RWPE2 (cell line): ENCODE data around the gene TFPI.

Source experiments
- ATAC-seq: fragments of 200-7000 bp; cut with Tn5 transposase; 3 replicates; pipeline ENCODE4 v1.9.1; 2021; ENCODE audit warnings: low read depth
- DNase-seq: peaks from one replicate; pipeline ENCODE4 v3.0.0-alpha.2; 2020; ENCODE audit warnings: low spot score
- H3K27ac ChIP-seq: fragments of 450-650 bp; 2 replicates; pipeline ENCODE4 v1.5.1; 2017; ENCODE audit warnings: mild to moderate bottlenecking; ENCODE audit not compliant: poor library complexity, severe bottlenecking
- H3K27me3 ChIP-seq: fragments of 250-450 bp; sonication (Bioruptor Pico); 2 replicates; pipeline ENCODE4 v1.5.1; 2021; ENCODE audit warnings: mild to moderate bottlenecking, moderate library complexity; ENCODE audit not compliant: insufficient read depth, poor library complexity, severe bottlenecking
- H3K36me3 ChIP-seq: fragments of 250-450 bp; sonication (Bioruptor Pico); 2 replicates; pipeline ENCODE4 v1.5.1; 2020; ENCODE audit warnings: low read depth, mild to moderate bottlenecking, moderate library complexity
- H3K4me1 ChIP-seq: fragments of 250-450 bp; sonication (Bioruptor Pico); 2 replicates; pipeline ENCODE4 v1.5.1; 2021; ENCODE audit warnings: mild to moderate bottlenecking, moderate library complexity; ENCODE audit not compliant: insufficient read depth, poor library complexity, severe bottlenecking
- H3K4me3 ChIP-seq: fragments of 250-450 bp; sonication (Bioruptor Pico); 2 replicates; pipeline ENCODE4 v1.5.1; 2021; ENCODE audit warnings: mild to moderate bottlenecking, moderate library complexity; ENCODE audit not compliant: severe bottlenecking
- H3K9me3 ChIP-seq: fragments of 250-450 bp; sonication (Bioruptor Pico); 2 replicates; pipeline ENCODE4 v1.5.1; 2021; ENCODE audit warnings: mild to moderate bottlenecking, moderate library complexity; ENCODE audit not compliant: severe bottlenecking
- TF ChIP-seq, protein P1 (sequence below): fragments of 450-650 bp; IDR thresholded peaks from one replicate; pipeline ENCODE4 v1.5.1; 2017; ENCODE audit warnings: mild to moderate bottlenecking, moderate library complexity; ENCODE audit not compliant: poor library complexity, severe bottlenecking

The TFPI gene

DNA sequence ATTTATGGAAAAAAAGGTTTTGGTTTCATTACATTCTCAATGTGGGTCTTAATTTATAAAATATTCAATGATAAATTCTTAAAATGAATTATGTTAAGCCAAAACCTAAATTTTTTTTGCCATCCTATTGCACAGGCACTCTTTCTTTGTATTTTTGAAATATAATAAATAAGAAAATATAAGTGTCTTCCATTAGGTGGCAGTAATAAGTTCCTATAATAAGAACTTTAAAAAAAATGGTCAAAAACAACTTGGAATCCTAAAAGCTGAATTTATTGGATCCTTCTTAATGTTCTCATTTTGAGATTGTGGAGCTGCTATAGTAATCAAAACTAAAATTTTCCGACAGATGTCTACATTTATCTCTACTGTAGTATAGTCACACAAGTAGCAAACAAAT lies 111.9 kb downstream of the TFPI start:
- ATAC-seq: no peak
- no peak for DNase-seq
- no peaks in the 10 kb centered on the region for H3K36me3 ChIP-seq
- no peak overlapping the region for H3K4me3 ChIP-seq
- no peaks in the 10 kb centered on the region for H3K27me3 ChIP-seq
- no peak overlapping the region for H3K27ac ChIP-seq
- peaks cover 6% of the 10 kb centered on the region for H3K4me1 ChIP-seq
- TF ChIP-seq, protein P1, sequence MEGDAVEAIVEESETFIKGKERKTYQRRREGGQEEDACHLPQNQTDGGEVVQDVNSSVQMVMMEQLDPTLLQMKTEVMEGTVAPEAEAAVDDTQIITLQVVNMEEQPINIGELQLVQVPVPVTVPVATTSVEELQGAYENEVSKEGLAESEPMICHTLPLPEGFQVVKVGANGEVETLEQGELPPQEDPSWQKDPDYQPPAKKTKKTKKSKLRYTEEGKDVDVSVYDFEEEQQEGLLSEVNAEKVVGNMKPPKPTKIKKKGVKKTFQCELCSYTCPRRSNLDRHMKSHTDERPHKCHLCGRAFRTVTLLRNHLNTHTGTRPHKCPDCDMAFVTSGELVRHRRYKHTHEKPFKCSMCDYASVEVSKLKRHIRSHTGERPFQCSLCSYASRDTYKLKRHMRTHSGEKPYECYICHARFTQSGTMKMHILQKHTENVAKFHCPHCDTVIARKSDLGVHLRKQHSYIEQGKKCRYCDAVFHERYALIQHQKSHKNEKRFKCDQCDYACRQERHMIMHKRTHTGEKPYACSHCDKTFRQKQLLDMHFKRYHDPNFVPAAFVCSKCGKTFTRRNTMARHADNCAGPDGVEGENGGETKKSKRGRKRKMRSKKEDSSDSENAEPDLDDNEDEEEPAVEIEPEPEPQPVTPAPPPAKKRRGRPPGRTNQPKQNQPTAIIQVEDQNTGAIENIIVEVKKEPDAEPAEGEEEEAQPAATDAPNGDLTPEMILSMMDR: peak; percentile 61
- no peaks in the 10 kb centered on the region for H3K9me3 ChIP-seq

DNA sequence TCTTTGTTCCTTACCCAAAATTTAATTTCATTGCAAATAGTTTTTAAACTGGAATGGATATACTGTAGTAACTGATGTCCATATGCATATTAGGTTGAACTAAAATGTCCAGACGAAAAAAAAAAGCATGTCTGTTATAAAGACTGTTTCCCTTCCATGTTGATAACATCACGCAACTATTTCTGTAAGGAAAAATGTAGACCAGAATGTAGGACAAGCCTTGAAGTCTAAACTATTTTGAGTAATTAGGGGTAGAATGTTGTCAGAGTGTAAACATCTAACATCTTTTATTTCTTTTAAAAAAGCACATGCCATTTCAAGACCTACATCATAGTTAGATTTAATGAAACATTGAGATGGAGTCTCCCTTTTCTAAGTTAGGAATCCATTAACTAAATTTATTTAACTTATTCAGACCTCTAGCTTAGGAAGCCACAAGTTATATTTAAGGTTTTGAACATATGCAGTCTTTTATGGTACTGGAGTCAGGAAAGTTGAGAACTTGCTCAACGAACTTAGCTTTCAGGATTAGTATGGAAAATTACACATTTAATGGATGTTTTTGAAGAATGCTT lies 114.0 kb downstream of the TFPI start:
- H3K27ac ChIP-seq: no peak overlapping the region
- no peaks in the 10 kb centered on the region for H3K9me3 ChIP-seq
- H3K36me3 ChIP-seq: no peaks in the 10 kb centered on the region
- peaks cover 6% of the 10 kb centered on the region for H3K4me1 ChIP-seq
- TF ChIP-seq, protein P1: no peak
- H3K4me3 ChIP-seq: no peak overlapping the region
- DNase-seq (no peak), ATAC-seq (no peak)
- no peaks in the 10 kb centered on the region for H3K27me3 ChIP-seq

DNA sequence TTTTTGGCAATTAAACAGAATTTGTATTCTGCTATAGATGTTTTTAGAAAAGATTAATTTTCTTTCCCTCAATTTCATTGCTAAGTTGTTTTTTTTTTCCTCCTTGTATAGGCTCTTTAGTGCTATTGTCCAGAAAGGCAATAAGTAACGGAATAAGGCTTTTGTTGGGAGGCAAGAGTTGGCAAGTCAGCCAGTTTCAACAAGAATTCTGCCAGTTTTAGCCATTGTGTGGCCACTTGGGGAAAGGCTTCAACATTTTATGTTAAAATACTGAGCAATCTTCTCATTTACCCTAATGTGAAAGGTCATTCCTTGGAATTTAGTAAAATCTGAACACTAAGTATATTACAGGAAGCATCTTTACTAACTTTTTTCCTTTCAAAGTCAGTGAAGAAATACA lies 115.8 kb downstream of the TFPI start:
- TF ChIP-seq, protein P1: no peak
- no peaks in the 10 kb centered on the region for H3K36me3 ChIP-seq
- no peaks in the 10 kb centered on the region for H3K9me3 ChIP-seq
- no peak overlapping the region for H3K27ac ChIP-seq
- no peaks in the 10 kb centered on the region for H3K27me3 ChIP-seq
- peaks cover 12% of the 10 kb centered on the region for H3K4me1 ChIP-seq
- no peak for DNase-seq
- no peak for ATAC-seq
- H3K4me3 ChIP-seq: no peak overlapping the region

DNA sequence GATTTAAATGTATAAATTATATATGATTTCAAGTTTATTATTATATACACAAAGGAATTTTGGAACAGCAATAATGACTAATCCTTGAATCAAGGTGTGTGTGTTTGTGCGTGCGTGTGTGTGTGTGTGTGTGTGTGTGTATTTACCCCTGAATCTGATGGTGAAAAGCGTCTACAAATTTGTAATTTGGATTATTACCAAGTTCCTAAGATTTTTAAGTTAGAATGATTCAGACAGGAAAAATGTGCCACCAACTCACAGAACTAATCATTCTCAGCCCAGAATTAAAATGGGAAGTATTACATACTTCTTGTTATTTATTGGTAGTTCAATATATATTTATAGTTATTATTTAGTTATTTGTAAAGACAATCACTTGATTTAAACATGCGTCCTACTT lies 118.5 kb downstream of the TFPI start:
- DNase-seq: no peak
- no peaks in the 10 kb centered on the region for H3K36me3 ChIP-seq
- peaks cover 12% of the 10 kb centered on the region for H3K4me1 ChIP-seq
- no peaks in the 10 kb centered on the region for H3K27me3 ChIP-seq
- no peak for ATAC-seq
- no peaks in the 10 kb centered on the region for H3K9me3 ChIP-seq
- TF ChIP-seq, protein P1: no peak
- no peak overlapping the region for H3K4me3 ChIP-seq
- H3K27ac ChIP-seq: no peak overlapping the region

DNA sequence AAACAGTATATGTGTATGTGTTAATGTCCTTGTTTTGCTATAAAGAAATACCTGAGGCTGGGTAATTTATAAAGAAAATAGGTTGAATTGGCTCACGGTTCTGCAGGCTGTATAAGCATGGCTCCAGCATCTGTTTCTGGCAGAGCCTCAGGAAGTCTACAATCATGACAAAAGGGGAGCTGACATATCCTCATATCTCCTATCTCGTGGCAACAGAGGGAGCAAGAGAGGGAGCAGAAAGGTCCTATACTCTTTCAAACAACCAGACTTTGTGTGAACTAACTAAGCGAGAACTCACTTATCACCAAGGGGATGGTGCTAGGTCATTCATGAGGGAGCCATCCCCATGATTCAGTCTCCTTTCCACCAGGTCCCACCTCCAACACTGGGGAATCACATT lies 119.2 kb downstream of the TFPI start:
- Histone ChIP-seq H3K27me3 (no peaks in the 10 kb centered on the region), H3K36me3 (no peaks in the 10 kb centered on the region), H3K9me3 (no peaks in the 10 kb centered on the region), H3K4me1 (peaks cover 12% of the 10 kb centered on the region), H3K27ac (no peak overlapping the region), H3K4me3 (no peak overlapping the region)
- ATAC-seq (no peak), DNase-seq (no peak)
- TF ChIP-seq, protein P1: no peak
